ENCODE measurements around the gene BTBD9.

- no peak for TF ChIP-seq CTCF (IDR thresholded peaks at IDR 0.05; ENCODE audit: poor library complexity)
- no peak for TF ChIP-seq EZH2 (IDR thresholded peaks at IDR 0.05; ENCODE audit: borderline replicate concordance)
- TF ChIP-seq EZH2phosphoT487 (IDR thresholded peaks at IDR 0.05; ENCODE audit: low read depth, severe bottlenecking, unreplicated experiment), result no peak
Measured at GRCh38 chr6:38149531-38149930, 490.2 kb downstream of the BTBD9 start.

Measured in hepatocyte (in vitro differentiated cells).